SH-SY5Y (cell line): ENCODE data around the gene SKP2.

Experiments used
- GATA2 ChIP-seq: IDR thresholded peaks from 2 replicates; pipeline ENCODE4 v1.6.1; 2011; ENCODE audit warnings: mild to moderate bottlenecking, low read depth, low read length
- GATA3 ChIP-seq: IDR thresholded peaks from 2 replicates; pipeline ENCODE4 v1.6.1; 2011; ENCODE audit warnings: low read depth, mild to moderate bottlenecking, low read length, moderate library complexity

Gene SKP2

DNA sequence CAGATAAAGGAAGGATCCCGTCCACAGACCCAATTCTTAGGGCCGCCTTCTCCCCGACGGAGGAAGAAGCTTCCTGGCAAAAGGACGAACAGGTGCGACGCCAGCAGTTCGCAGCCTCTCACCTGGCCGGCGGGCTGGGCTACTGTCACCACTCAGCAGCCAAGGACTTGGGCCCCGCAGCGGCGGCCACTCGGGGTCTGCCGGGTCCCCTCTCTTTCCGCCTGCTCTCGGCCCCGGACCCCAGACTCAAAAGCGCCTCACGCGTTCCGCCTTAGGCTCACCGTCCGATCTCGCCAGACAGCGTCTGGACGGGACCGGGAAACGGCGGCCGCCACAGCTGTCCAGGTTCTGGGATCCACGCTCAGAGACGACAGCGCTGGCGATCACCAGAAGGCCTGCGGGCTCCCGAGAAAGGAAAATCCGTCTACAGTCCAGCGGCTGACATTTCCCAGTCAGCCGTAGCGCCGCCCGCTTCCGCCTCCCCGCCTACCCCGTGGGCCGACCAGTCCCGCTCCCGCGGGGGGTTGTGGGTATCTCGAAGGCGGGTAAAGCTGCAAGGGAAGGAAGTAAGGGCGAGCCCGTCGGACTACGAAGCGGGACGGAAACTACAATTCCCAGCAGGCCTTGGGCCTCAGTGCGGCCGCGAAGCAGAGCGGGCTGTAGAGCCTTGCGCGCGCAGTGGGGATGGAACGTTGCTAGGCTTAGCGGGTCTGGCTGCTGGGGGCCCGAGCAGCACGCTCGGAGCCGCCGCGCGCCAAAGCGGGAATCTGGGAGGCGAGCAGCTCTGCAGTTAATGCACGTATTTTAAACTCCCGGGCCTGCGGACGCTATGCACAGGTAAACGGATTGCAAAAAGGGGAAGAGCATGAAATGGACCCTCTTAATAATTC is at the start of gene SKP2, which contains the start of gene LMBRD2:
Gene SKP2 (plus strand): TSS at position 678 of the 890 bp plus-strand sequence. CDS start 152 bp downstream, at position 830.
Gene LMBRD2 (minus strand): TSS at position 454 of the 890 bp plus-strand sequence. CDS start 8,538 bp downstream, outside the sequence.
- no peak for TF ChIP-seq GATA2
- TF ChIP-seq GATA3: no peak

DNA sequence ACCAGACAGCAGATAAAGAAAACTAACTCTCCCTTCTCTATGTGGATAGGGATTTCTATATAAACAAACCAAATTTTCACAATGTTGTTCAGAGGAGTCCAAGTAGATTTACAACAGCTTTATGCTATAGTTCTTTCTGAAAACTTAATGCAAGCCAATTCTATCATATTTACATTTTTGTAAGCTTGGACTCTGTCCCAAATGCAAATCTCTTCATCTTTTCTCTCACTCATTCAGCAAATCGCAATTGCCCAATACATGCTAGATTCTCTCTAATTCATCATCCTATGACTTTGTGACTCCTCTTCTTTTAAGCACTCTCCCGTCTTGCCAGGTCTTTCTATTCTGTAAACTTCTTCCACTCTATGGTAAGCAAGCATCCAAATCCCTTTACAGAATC is 46.1 kb upstream of the SKP2 start:
- TF ChIP-seq GATA3: no peak
- no peak for TF ChIP-seq GATA2

DNA sequence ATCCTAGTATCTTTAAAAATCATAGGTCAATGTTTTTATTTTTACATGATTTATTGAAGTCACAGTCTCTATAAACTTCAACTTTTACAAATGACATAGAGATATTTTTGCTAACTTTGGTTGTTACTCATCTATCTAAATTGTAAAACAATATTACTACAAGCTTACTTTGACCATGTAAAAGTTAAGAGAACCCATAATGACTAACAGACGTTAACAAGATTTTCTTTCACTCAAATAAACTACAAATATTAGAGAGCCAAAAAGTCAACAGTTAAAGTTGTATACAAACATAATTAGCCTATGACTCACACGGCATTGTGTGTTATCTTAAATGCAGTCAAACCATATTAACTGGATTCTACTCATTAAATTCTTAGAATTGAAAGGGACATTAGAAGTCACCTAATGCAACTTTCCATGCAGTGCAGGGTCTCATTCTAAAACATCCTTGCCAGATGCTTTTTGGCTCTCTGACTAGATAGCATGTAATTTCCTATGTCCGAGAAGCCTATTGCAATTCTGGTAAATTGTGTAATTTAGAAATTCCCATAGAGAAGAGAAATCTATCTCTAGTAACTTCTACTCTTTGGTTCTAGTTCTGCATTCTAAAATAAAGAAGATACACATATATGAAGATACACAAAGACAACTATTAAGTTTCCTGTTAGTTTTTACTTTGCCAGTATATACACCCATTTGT is 43.0 kb upstream of the SKP2 start:
- TF ChIP-seq GATA2 (no peak), GATA3 (no peak)

DNA sequence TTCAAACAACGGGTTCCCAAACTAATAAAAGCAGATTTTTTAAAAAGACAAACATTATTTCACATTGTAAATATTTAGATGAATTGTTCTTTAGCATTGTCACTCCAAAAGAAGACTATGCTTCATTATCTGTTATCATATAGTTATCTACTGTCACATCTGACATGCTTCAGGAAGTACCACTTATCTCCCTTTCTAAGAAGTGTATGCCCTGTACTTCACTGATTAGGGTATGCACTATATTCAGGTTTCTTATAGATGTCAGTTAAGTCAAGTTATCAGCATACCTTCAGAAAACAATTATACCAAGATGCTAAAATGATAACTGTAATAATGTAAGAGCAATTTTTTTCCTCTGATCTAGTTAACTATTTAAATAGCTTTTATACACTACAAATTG is 40.7 kb upstream of the SKP2 start:
- TF ChIP-seq GATA3 (no peak), GATA2 (no peak)

DNA sequence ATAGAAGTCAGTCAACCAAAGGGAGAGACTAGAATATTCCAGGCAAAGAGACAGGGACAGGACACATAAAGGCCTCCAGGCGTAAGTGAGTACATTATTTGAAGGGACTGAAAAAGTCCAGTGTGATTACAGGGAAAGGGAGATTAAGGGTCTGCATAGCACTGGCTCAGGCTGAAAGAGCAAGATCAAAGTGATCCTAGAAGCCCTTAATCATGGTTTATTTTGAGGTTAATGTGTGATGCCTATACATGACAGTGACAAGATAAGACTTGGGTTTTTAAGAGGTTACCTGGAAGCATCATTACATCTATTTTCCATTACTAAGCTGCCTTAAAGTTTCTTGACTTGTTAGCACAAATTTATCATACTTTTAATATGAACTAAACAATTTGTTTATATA is 26.0 kb upstream of the SKP2 start:
- TF ChIP-seq GATA3 (no peak), GATA2 (no peak)

DNA sequence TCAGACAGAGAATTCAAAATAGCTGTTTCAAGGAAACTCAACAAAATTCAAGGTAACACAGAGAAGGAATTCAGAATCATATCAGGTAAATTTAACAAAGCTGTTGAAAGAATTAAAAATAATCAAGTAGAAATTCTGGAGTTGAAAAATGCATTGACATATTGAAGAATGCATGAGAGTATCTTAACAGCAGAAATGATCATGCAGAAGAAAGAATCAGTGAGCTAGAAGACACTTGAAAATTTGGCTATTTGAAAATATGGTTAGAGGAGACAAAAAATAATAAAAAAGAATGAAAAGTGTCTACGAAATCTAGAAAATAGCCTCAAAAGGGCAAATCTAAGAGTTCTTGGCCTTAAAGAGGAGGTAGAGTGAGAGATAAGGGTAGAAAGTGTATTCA is 23.1 kb upstream of the SKP2 start:
- TF ChIP-seq GATA2 (no peak), GATA3 (no peak)

DNA sequence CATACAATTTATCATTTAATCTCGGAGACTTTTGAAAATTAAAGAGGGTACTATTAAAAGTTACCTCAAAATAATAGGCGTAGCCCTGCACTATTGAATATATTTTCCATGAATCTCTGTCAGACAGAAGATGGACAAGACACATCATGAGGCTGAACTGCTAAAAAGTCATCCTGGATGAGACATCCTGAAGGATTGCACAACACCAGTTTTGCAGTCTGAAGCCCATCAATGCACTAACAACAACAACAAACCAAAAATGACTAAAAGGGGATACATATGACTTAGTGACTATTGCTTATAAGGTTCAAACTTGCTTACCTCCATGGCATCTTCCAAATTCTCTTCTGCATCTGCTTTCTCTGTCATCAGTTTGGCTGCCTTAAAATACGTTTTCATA is 15.9 kb upstream of the SKP2 start:
- TF ChIP-seq GATA3 (no peak), GATA2 (no peak)

DNA sequence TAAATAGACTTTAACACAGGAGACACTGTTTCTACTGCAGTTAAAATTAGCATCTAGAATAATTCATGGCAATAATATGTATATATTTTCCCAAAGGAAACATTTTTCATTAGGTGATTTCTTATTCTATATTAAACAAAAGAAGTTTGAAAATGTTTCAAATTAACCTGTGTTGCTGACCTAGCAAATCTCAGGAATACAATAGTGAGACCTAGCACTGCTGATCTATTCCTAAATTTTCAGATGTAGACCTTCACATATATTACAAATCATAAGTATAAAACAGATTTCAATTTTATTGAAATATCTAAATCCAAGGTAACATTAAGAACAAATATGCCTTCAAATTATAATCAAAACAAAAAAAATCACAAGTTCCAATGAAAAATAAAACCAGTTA is 15.3 kb upstream of the SKP2 start:
- TF ChIP-seq GATA3 (no peak), GATA2 (no peak)

DNA sequence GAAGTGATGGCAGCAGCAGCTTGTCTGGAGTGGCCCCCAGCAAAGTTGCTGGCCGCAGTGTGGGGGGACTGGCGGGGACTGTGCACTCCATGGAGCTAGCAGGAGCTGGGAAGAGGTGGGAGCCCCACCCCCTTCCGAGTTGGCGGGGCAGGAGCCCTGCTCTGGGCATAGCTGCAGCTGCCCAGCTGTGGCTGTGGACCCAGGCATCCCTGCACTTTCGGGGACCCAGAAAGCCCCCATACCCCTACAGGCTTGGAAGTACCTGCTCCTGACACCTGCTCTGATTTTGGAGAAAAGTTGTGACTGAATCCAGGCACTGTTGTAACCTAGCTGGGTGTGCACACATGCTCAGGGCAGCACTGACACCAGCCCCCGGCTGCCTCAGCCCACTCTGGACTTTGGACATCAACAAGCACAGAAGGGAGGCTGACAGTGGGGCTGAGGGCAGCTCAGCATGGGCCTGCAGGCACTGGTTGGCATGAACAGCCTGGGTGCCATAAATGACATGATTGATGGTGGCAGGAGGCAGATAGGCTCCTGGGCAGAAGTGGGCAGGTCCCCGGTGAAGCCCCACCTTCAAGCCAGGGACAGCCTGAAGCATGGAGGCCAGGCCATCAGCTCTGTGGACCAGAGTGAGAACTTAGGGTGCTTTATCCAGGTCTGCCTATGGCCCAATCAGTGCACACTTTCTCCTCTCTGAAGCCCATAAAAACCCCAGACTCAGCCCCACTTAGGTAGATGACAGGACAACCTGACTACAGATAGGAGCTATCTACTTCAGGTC is 12.8 kb upstream of the SKP2 start:
- no peak for TF ChIP-seq GATA2
- no peak for TF ChIP-seq GATA3

DNA sequence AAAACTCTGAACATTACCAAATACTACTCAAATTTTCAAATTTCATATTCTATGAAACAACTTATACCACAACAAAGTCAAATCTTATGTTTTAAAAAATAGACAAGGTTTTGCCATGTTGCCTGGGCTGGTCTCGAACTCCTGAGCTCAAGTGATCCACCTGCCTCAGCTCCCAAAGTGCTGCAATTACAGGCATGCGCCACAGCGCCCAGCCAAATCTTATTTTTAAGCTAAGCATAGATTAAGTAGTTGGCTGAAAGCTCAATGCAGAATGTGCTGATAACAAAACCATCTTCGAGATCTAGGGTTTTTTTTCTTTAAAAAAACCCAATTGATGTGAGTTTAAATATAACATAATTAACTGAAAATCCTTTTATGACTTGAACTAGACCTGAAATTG is 6.6 kb upstream of the SKP2 start:
- TF ChIP-seq GATA2 (no peak), GATA3 (no peak)

DNA sequence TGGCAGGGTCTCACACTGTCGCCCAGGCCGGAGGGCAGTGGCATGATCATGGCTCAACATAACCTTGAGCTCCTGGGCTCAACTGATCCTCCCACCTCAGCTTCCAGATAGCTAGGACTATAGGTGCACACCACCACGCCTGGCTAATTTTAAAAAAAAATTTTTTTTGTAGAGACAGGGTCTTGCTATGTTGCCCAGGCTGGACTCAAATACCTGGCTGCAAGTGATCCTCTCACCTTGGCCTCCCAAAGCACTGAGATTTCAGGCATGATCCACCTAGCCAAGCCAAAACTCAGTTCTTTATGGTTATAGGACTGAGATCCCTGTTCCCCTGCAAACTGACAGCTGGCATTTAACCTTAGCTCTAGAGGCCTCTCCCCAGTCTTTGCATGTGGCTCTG is 5.5 kb upstream of the SKP2 start:
- TF ChIP-seq GATA3: no peak
- TF ChIP-seq GATA2: no peak

DNA sequence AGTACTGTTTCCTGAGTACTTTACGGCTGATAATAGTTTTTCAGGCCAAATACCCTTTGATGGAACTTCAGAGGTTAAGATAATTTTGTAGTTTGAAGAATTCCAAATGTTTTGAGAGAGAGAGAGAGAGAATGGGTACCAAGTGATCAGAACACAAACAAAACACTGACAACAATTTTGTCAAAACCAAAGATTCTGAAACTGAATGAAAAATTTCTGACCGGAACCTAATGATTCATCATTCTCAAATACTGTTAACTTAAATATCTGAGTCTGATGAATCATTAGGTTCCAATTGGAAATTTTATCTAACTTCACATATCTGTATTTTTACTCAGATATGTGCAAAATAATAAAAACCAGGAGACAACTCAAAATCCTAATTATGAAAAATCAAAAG is 4.2 kb upstream of the SKP2 start:
- TF ChIP-seq GATA3 (no peak), GATA2 (no peak)

DNA sequence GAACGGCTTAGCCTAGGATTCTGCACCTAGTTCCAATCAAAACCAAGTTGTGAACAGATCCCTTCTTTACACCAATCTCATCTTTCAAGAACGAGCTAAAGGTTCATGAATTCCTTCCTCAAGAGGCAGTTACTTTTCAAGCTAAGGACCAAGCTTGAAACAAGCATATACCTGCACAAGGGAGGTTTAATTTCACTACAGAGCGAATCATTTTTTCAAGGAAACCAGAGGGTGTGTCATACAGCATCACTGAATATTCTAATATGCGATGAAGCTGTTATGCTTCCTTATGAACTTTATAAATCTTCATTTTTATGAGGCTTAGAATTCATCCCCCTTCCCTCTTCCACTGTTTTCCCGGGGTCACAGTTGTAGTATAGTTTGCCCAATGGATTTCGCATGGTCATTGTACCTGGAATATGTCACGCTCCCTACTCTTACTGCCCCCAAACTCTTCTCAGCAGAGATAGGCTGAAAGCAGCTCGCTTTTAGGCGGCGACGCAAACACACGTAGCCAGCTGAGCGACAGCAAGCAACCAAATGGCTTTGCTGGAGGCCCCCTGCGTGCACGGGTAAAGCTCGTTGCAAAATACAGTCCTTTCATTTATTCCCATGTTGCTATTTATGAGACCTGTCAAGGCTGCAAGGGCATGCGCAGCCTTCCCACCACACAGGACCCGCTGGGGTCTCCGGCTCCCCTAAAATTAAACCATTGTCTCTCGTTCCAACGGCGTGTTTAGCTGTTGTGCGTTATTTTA is 1.1 kb upstream of the SKP2 start:
- TF ChIP-seq GATA2 (no peak), GATA3 (no peak)
